K562 (cell line): Measurements from ENCODE around the gene MYH11. TPM values are rescaled to one million over a fixed set of nuclear protein-coding genes. Genes with fewer than 3 reads are reported as not detected.

Source experiments
- ZNF655 ChIP-seq: fragments of 250-450 bp; sonication (Bioruptor Pico); IDR thresholded peaks from 2 replicates; pipeline ENCODE4 v1.5.0; 2021
- polyA plus RNA-seq, 8 experiments: library from polyadenylated mRNA; depleted of rRNA in 4 of 8; stranded (reverse) in 5 of 8; unstranded in 3 of 8; fragments of >200 nt; fragmentation: Nextera tagmentation in 2 of 8; fragmentation: Illumina TruSeq in 1 of 8; extraction: Ambion mirVana in 2 of 8; extraction: Trizol in 1 of 8; gene quantifications; 2 replicates each; pipeline versions ENCODE4 v1.2.1 to v1.2.3, GENCODE V29; 2011 to 2014; ENCODE audit warnings: inconsistent platforms in 1 of 8, missing spikeins in 1 of 8
- total RNA-seq, 7 experiments: library from RNA; depleted of rRNA in 6 of 7; stranded (reverse); fragments of >200 nt in 6 of 7; fragmentation: Illumina TruSeq in 2 of 7; extraction: Trizol in 2 of 7; gene quantifications; 2 replicates each; pipeline versions ENCODE4 v1.2.1 to v1.2.3, GENCODE V29; 2011 to 2021; ENCODE audit warnings: low replicate concordance in 1 of 7
- TF ChIP-seq, protein P1 (sequence below): fragments of 200-600 bp; sonication (generic); IDR thresholded peaks from one replicate; pipeline ENCODE4 v1.6.1; 2012; ENCODE audit warnings: mild to moderate bottlenecking, low read depth, low read length, inconsistent platforms

The MYH11 gene
- total and polyA plus RNA-seq, 9 of the 15 experiments (the other 6 are each of a cell fraction or from before 2014, with no cell fraction given): 0.05 to 0.47 (median 0.08) TPM; not detected in 5

GRCh38 chr16:15885560-15886001 lies 28.8 kb upstream of the MYH11 start (continued):
- TF ChIP-seq, protein P1, sequence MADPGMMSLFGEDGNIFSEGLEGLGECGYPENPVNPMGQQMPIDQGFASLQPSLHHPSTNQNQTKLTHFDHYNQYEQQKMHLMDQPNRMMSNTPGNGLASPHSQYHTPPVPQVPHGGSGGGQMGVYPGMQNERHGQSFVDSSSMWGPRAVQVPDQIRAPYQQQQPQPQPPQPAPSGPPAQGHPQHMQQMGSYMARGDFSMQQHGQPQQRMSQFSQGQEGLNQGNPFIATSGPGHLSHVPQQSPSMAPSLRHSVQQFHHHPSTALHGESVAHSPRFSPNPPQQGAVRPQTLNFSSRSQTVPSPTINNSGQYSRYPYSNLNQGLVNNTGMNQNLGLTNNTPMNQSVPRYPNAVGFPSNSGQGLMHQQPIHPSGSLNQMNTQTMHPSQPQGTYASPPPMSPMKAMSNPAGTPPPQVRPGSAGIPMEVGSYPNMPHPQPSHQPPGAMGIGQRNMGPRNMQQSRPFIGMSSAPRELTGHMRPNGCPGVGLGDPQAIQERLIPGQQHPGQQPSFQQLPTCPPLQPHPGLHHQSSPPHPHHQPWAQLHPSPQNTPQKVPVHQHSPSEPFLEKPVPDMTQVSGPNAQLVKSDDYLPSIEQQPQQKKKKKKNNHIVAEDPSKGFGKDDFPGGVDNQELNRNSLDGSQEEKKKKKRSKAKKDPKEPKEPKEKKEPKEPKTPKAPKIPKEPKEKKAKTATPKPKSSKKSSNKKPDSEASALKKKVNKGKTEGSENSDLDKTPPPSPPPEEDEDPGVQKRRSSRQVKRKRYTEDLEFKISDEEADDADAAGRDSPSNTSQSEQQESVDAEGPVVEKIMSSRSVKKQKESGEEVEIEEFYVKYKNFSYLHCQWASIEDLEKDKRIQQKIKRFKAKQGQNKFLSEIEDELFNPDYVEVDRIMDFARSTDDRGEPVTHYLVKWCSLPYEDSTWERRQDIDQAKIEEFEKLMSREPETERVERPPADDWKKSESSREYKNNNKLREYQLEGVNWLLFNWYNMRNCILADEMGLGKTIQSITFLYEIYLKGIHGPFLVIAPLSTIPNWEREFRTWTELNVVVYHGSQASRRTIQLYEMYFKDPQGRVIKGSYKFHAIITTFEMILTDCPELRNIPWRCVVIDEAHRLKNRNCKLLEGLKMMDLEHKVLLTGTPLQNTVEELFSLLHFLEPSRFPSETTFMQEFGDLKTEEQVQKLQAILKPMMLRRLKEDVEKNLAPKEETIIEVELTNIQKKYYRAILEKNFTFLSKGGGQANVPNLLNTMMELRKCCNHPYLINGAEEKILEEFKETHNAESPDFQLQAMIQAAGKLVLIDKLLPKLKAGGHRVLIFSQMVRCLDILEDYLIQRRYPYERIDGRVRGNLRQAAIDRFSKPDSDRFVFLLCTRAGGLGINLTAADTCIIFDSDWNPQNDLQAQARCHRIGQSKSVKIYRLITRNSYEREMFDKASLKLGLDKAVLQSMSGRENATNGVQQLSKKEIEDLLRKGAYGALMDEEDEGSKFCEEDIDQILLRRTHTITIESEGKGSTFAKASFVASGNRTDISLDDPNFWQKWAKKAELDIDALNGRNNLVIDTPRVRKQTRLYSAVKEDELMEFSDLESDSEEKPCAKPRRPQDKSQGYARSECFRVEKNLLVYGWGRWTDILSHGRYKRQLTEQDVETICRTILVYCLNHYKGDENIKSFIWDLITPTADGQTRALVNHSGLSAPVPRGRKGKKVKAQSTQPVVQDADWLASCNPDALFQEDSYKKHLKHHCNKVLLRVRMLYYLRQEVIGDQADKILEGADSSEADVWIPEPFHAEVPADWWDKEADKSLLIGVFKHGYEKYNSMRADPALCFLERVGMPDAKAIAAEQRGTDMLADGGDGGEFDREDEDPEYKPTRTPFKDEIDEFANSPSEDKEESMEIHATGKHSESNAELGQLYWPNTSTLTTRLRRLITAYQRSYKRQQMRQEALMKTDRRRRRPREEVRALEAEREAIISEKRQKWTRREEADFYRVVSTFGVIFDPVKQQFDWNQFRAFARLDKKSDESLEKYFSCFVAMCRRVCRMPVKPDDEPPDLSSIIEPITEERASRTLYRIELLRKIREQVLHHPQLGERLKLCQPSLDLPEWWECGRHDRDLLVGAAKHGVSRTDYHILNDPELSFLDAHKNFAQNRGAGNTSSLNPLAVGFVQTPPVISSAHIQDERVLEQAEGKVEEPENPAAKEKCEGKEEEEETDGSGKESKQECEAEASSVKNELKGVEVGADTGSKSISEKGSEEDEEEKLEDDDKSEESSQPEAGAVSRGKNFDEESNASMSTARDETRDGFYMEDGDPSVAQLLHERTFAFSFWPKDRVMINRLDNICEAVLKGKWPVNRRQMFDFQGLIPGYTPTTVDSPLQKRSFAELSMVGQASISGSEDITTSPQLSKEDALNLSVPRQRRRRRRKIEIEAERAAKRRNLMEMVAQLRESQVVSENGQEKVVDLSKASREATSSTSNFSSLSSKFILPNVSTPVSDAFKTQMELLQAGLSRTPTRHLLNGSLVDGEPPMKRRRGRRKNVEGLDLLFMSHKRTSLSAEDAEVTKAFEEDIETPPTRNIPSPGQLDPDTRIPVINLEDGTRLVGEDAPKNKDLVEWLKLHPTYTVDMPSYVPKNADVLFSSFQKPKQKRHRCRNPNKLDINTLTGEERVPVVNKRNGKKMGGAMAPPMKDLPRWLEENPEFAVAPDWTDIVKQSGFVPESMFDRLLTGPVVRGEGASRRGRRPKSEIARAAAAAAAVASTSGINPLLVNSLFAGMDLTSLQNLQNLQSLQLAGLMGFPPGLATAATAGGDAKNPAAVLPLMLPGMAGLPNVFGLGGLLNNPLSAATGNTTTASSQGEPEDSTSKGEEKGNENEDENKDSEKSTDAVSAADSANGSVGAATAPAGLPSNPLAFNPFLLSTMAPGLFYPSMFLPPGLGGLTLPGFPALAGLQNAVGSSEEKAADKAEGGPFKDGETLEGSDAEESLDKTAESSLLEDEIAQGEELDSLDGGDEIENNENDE: no peak
- TF ChIP-seq ZNF655: no peak
- TF ChIP-seq, all 486 proteins: peak for 74
